Keratinocyte (primary cell): ENCODE results near the gene LTF. TPM values are rescaled to one million over a fixed set of nuclear protein-coding genes. Genes with fewer than 3 reads are reported as not detected.

ENCODE experiments used
- DNase-seq: peaks from one replicate; pipeline ENCODE4 v3.0.0-alpha.2; 2011; ENCODE audit warnings: low read depth, missing footprints, low spot score
- FAIRE-seq: peaks from 2 replicates; lab custom pipeline; 2011; peaks lifted over from hg19 to GRCh38; lab: Jason Lieb, UNC
- H2AFZ ChIP-seq: 2 replicates; pipeline ENCODE4 v1.6.0; 2012; ENCODE audit warnings: low read length, control low read depth, inconsistent platforms; ENCODE audit not compliant: control insufficient read depth
- H3K27ac ChIP-seq: 2 replicates; pipeline ENCODE4 v1.5.1; 2011; ENCODE audit warnings: low read length; ENCODE audit not compliant: control insufficient read depth, insufficient read depth
- H3K27me3 ChIP-seq: 3 replicates; pipeline ENCODE4 v1.6.0; 2011; ENCODE audit warnings: low read length; ENCODE audit not compliant: control insufficient read depth, insufficient read depth; ENCODE audit errors: extremely low read depth
- H3K36me3 ChIP-seq, 2 experiments: 2 replicates in 1 of 2; 3 replicates in 1 of 2; pipeline ENCODE4 v1.5.1; 2011; ENCODE audit warnings: low read length in 2 of 2, mild to moderate bottlenecking in 1 of 2; ENCODE audit not compliant: control insufficient read depth in 2 of 2, insufficient read depth in 2 of 2; ENCODE audit errors: extremely low read depth in 1 of 2
- H3K4me1 ChIP-seq: 3 replicates; pipeline ENCODE4 v1.5.1; 2011; ENCODE audit warnings: low read length; ENCODE audit not compliant: control insufficient read depth, insufficient read depth; ENCODE audit errors: extremely low read depth
- H3K4me2 ChIP-seq: 3 replicates; pipeline ENCODE4 v1.6.0; 2011; ENCODE audit warnings: low read depth, low read length; ENCODE audit not compliant: control insufficient read depth, insufficient read depth; ENCODE audit errors: extremely low read depth
- H3K4me3 ChIP-seq, 3 experiments: fragments of 200-600 bp in 1 of 3; sonication (generic) in 1 of 3; 2 replicates in 2 of 3; 3 replicates in 1 of 3; pipeline ENCODE4 v1.5.1; 2011 to 2016; ENCODE audit warnings: low read length in 3 of 3, mild to moderate bottlenecking in 3 of 3, control low read depth in 2 of 3, inconsistent platforms in 1 of 3, low read depth in 1 of 3, mixed read lengths in 1 of 3, mixed run types in 1 of 3, moderate library complexity in 1 of 3; ENCODE audit not compliant: control insufficient read depth in 2 of 3, insufficient read depth in 2 of 3; ENCODE audit errors: extremely low read depth in 1 of 3
- H3K79me2 ChIP-seq: 2 replicates; pipeline ENCODE4 v1.6.0; 2012; ENCODE audit warnings: low read length; ENCODE audit not compliant: control insufficient read depth, insufficient read depth
- H3K9ac ChIP-seq: 3 replicates; pipeline ENCODE4 v1.6.0; 2011; ENCODE audit warnings: low read length; ENCODE audit not compliant: control insufficient read depth, insufficient read depth; ENCODE audit errors: extremely low read depth
- H3K9me1 ChIP-seq: 3 replicates; pipeline ENCODE4 v1.6.0; 2011; ENCODE audit warnings: low read length; ENCODE audit not compliant: control insufficient read depth, insufficient read depth; ENCODE audit errors: extremely low read depth
- H3K9me3 ChIP-seq: 2 replicates; pipeline ENCODE4 v1.5.1; 2012; ENCODE audit warnings: low read depth, low read length; ENCODE audit not compliant: control insufficient read depth
- H4K20me1 ChIP-seq: 3 replicates; pipeline ENCODE4 v1.6.0; 2011; ENCODE audit warnings: low read length; ENCODE audit not compliant: control insufficient read depth, insufficient read depth; ENCODE audit errors: extremely low read depth
- EZH2 ChIP-seq: IDR thresholded peaks from one replicate; pipeline ENCODE4 v1.6.1; 2012; ENCODE audit warnings: inconsistent platforms, mild to moderate bottlenecking, low read length, moderate library complexity
- dilution Hi-C: fragments of 300-500 bp; cut with MboI; formaldehyde crosslinking; loops from one replicate; pipeline ENCODE4 v1.7.0; 2020; ENCODE audit warnings: low sequenced_read_pairs; ENCODE audit not compliant: extremely low pct_ligation_motif_present
- polyA plus RNA-seq, 5 experiments: library from polyadenylated mRNA; depleted of rRNA in 3 of 5; stranded (reverse) in 3 of 5; stranded (forward) in 1 of 5; unstranded in 1 of 5; fragments of >200 nt; gene quantifications; 1 replicate in 1 of 5; 2 replicates in 3 of 5; 3 replicates in 1 of 5; pipeline versions ENCODE4 v1.2.1 to v1.2.3, GENCODE V29; 2011 to 2012; ENCODE audit warnings: missing spikeins in 2 of 5, low read depth in 1 of 5, low replicate concordance in 1 of 5
- TF ChIP-seq, protein P1 (sequence below), 3 experiments: IDR thresholded peaks in 1 of 3; conservative IDR thresholded peaks in 1 of 3; optimal IDR thresholded peaks in 1 of 3; 2 replicates in 2 of 3; 3 replicates in 1 of 3; pipeline versions ENCODE3 to v1.5.1; 2011; ENCODE audit warnings: low read length in 3 of 3, mild to moderate bottlenecking in 3 of 3, moderate library complexity in 2 of 3, control low read depth in 1 of 3, inconsistent platforms in 1 of 3; ENCODE audit not compliant: insufficient read depth in 2 of 3; ENCODE audit errors: extremely low read depth in 1 of 3

Gene LTF
- polyA plus RNA-seq, 1 donor (not counting 4 experiments of a cell fraction or from before 2014, with no cell fraction given) = not detected

DNA sequence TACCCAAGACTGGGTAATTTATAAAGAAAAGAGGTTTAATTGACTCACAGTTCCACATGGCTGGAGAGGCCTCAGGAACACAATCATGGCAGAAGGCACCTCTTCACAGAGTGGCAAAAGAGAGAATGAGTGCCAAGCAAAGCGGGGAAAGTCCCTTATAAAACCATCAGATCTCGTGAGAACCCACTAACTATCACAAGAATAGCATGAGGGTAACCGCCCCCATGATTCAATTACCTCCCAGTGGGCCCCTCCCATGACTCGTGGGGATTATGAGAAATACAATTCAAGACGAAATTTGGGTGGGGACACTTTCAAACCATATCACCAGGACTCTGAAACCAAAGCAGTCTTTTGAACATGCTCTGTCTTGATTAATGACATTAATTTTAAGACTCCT is 40.1 kb upstream of the LTF start:
- Histone ChIP-seq H3K4me3 (no peak overlapping the region), H4K20me1 (no peaks in the 10 kb centered on the region), H3K79me2 (no peaks in the 10 kb centered on the region), H3K27ac (no peak overlapping the region), H3K4me2 (no peak overlapping the region), H3K9ac (no peak overlapping the region), H3K36me3 (no peaks in the 10 kb centered on the region), H3K9me3 (no peaks in the 10 kb centered on the region), H3K4me1 (peaks cover 7% of the 10 kb centered on the region), H2AFZ (no peak overlapping the region), H3K9me1 (no peaks in the 10 kb centered on the region), H3K27me3 (no peaks in the 10 kb centered on the region)
- DNase-seq (no peak), FAIRE-seq (no peak)
- no peak for TF ChIP-seq EZH2
- TF ChIP-seq, protein P1, sequence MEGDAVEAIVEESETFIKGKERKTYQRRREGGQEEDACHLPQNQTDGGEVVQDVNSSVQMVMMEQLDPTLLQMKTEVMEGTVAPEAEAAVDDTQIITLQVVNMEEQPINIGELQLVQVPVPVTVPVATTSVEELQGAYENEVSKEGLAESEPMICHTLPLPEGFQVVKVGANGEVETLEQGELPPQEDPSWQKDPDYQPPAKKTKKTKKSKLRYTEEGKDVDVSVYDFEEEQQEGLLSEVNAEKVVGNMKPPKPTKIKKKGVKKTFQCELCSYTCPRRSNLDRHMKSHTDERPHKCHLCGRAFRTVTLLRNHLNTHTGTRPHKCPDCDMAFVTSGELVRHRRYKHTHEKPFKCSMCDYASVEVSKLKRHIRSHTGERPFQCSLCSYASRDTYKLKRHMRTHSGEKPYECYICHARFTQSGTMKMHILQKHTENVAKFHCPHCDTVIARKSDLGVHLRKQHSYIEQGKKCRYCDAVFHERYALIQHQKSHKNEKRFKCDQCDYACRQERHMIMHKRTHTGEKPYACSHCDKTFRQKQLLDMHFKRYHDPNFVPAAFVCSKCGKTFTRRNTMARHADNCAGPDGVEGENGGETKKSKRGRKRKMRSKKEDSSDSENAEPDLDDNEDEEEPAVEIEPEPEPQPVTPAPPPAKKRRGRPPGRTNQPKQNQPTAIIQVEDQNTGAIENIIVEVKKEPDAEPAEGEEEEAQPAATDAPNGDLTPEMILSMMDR (optimal IDR thresholded peaks at IDR 0.05 in 1 of 3, IDR thresholded peaks at IDR 0.05 in 1 of 3, conservative IDR thresholded peaks at IDR 0.05 in 1 of 3; ENCODE audit: extremely low read depth in 1 of 3, insufficient read depth in 2 of 3, low read length in 3 of 3) = no peak
- dilution Hi-C loops = no loop called here

DNA sequence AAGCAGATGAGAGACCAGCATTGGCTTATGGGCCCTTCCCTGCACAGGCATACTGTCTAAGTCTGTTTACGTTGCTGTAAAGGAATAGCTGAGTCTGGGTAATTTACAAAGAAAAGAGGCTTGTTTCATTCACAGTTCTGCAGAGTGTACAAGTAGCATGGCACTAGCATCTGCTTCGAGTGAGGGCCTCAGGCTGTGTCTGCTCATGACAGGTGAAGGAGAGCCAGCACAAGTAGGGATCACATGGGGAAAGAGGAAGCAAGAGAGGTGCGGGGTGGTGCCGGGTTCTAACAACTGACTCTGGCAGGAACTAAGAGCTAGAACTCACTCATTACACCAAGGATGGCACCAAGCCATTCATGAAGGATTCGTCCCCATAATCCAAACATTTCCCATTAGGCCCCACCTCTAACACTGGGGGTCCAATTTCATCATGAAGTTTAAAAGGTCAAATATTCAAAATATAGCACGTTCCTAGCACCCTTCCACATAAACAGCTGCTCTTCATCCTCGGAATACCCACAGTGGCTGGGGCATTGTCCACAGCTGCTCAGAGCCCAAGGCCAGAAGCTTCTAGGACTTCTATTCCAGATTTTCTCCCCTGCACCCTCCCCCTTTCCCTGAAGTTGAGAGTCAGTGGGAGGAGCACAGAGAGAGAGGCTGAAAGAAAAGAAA is 38.6 kb upstream of the LTF start:
- Histone ChIP-seq H3K9me1 (no peaks in the 10 kb centered on the region), H3K4me3 (no peak overlapping the region), H4K20me1 (no peaks in the 10 kb centered on the region), H3K9me3 (no peaks in the 10 kb centered on the region), H3K79me2 (no peaks in the 10 kb centered on the region), H3K9ac (no peak overlapping the region), H3K27me3 (no peaks in the 10 kb centered on the region), H2AFZ (no peak overlapping the region), H3K4me1 (peaks cover 7% of the 10 kb centered on the region), H3K4me2 (no peak overlapping the region), H3K27ac (no peak overlapping the region), H3K36me3 (no peaks in the 10 kb centered on the region)
- TF ChIP-seq EZH2 = no peak
- TF ChIP-seq, protein P1 (optimal IDR thresholded peaks at IDR 0.05 in 1 of 3, IDR thresholded peaks at IDR 0.05 in 1 of 3, conservative IDR thresholded peaks at IDR 0.05 in 1 of 3; ENCODE audit: extremely low read depth in 1 of 3, insufficient read depth in 2 of 3, low read length in 3 of 3) = no peak
- DNase-seq (no peak), FAIRE-seq (no peak)
- dilution Hi-C loops = no loop called here
